ENCODE measurements around the gene CNGB1. TPM values are rescaled to one million over a fixed set of nuclear protein-coding genes. Genes with fewer than 3 reads are reported as not detected.
"Not testable (repeated sequence)": the region's sequence is repeated elsewhere in the genome, so short reads cannot be mapped to it uniquely, and the experiment has no call there.

CNGB1 gene
- polyA plus RNA-seq, 5 donors: 0.04 to 0.13 (median 0.08) TPM; not detected in 1

GRCh38 chr16:57889960-57890751 is 80.8 kb downstream of the CNGB1 start:
- DNase-seq: peak; percentile 54 to 68

- DNase-seq: no peak
These were observed 81.4 kb downstream of the CNGB1 start for GRCh38 chr16:57889522-57889921.

- DNase-seq: no peak
These were observed 81.8 kb downstream of the CNGB1 start for GRCh38 chr16:57889111-57889510.

GRCh38 chr16:57888128-57888527 is 82.8 kb downstream of the CNGB1 start:
- no peak for DNase-seq

- no peak for DNase-seq
These were observed 83.2 kb downstream of the CNGB1 start for GRCh38 chr16:57887711-57888110.

- DNase-seq: no peak
These were observed 84.5 kb downstream of the CNGB1 start for GRCh38 chr16:57886427-57886826.

- DNase-seq: no peak
These were observed 86.2 kb downstream of the CNGB1 start for GRCh38 chr16:57884655-57885133.

- no peak for DNase-seq
These were observed 86.8 kb downstream of the CNGB1 start for GRCh38 chr16:57883953-57884654.

GRCh38 chr16:57883480-57883879 is 87.4 kb downstream of the CNGB1 start:
- DNase-seq: no peak

- no peak for DNase-seq
These were observed 88.1 kb downstream of the CNGB1 start for GRCh38 chr16:57882792-57883191.

GRCh38 chr16:57882206-57882605 is 88.7 kb downstream of the CNGB1 start:
- no peak for DNase-seq

- no peak for DNase-seq
These were observed 92.3 kb downstream of the CNGB1 start for GRCh38 chr16:57878586-57878985.

- DNase-seq: no peak
These were observed 94.7 kb downstream of the CNGB1 start for GRCh38 chr16:57876210-57876609.

GRCh38 chr16:57875347-57875746 is 95.6 kb downstream of the CNGB1 start:
- DNase-seq: no peak

GRCh38 chr16:57873218-57873617 is 97.7 kb downstream of the CNGB1 start:
- DNase-seq: no peak

- DNase-seq: not testable (repeated sequence)
These were observed 98.2 kb downstream of the CNGB1 start for GRCh38 chr16:57872764-57873163.

GRCh38 chr16:57871456-57871855 is 99.5 kb downstream of the CNGB1 start:
- DNase-seq: no peak

GRCh38 chr16:57870753-57871454 is 100.0 kb downstream of the CNGB1 start:
- no peak for DNase-seq

GRCh38 chr16:57868913-57869520 is 101.9 kb downstream of the CNGB1 start:
- DNase-seq: no peak

GRCh38 chr16:57867000-57867561 is 103.8 kb downstream of the CNGB1 start:
- DNase-seq: no peak

GRCh38 chr16:57866529-57866918 is 104.4 kb downstream of the CNGB1 start:
- DNase-seq: no peak
